NB4 (cell line): Measurements from ENCODE around the gene TCF4.

Experiments used
- DNase-seq: peaks from one replicate; pipeline ENCODE4 v3.0.0; 2010; ENCODE audit warnings: low read depth
- H3K4me3 ChIP-seq: one replicate; pipeline ENCODE4 v1.5.1; 2011; ENCODE audit warnings: mild to moderate bottlenecking, low read depth, low read length, moderate library complexity
- MAX ChIP-seq: IDR thresholded peaks from 2 replicates; pipeline ENCODE4 v1.6.1; 2011; ENCODE audit warnings: low read depth, low read length
- MYC ChIP-seq: IDR thresholded peaks from 2 replicates; pipeline ENCODE4 v1.6.1; 2011; ENCODE audit warnings: low read depth, low read length
- POLR2A ChIP-seq: IDR thresholded peaks from 2 replicates; pipeline ENCODE4 v1.6.1; 2011; ENCODE audit warnings: mild to moderate bottlenecking; ENCODE audit not compliant: insufficient read length; ENCODE audit errors: extremely low read depth
- TF ChIP-seq, protein P1 (sequence below): IDR thresholded peaks from one replicate; pipeline ENCODE4 v1.5.1; 2012; ENCODE audit warnings: low read depth, low read length

TCF4 gene

GRCh38 chr18:55400081-55400480 lies 187.9 kb downstream of the TCF4 start:
- no peak overlapping the region for H3K4me3 ChIP-seq
- DNase-seq: no peak

DNA sequence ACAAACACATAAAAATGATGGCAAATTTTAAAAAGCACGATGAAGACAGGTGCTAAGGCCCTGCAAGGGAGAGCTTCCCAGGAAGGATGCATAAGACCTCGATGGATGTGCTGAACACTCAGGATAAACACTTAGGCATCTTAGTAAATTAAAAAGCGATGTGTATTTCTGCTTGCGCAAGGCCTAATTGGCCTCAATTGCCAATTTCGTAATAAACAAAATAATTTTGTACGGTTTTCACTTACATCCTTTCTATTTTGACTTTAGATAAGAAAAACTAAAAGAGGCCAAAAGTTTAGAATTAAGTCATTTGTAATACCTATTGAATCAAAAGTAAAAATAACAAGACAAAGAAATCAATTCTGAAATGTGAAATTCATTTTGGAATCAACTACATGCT lies 189.1 kb downstream of the TCF4 start:
- no peak for DNase-seq
- H3K4me3 ChIP-seq: no peak overlapping the region
- TF ChIP-seq, protein P1, sequence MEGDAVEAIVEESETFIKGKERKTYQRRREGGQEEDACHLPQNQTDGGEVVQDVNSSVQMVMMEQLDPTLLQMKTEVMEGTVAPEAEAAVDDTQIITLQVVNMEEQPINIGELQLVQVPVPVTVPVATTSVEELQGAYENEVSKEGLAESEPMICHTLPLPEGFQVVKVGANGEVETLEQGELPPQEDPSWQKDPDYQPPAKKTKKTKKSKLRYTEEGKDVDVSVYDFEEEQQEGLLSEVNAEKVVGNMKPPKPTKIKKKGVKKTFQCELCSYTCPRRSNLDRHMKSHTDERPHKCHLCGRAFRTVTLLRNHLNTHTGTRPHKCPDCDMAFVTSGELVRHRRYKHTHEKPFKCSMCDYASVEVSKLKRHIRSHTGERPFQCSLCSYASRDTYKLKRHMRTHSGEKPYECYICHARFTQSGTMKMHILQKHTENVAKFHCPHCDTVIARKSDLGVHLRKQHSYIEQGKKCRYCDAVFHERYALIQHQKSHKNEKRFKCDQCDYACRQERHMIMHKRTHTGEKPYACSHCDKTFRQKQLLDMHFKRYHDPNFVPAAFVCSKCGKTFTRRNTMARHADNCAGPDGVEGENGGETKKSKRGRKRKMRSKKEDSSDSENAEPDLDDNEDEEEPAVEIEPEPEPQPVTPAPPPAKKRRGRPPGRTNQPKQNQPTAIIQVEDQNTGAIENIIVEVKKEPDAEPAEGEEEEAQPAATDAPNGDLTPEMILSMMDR: no peak
- no peak for TF ChIP-seq POLR2A
- TF ChIP-seq MYC: no peak
- no peak for TF ChIP-seq MAX

More at GRCh38 chr18:55400081-55400480, 187.9 kb downstream of the TCF4 start:
- no peak for TF ChIP-seq MAX
- TF ChIP-seq, protein P1: no peak
- no peak for TF ChIP-seq MYC
- TF ChIP-seq POLR2A: no peak

DNA sequence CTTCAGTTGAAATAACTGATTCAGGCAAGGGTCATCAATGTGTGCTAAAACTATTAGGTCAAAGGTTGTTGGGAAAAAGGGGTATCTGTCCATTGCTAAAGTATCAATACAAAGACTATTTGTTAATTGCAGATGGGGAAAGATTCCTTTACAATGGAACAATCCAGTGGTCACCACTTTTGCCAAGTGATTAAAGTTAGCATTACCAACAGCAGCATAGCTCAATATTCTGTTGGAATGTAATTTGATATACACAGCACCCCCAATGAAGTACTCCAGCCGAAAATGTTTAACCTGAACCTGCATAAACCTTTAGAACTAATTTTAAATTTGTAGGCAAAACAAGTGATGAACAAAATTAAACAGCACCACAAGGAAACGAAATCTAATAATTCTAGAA lies 191.0 kb downstream of the TCF4 start:
- DNase-seq: no peak
- TF ChIP-seq POLR2A: no peak
- TF ChIP-seq, protein P1: no peak
- no peak for TF ChIP-seq MAX
- TF ChIP-seq MYC: no peak
- H3K4me3 ChIP-seq: no peak overlapping the region

DNA sequence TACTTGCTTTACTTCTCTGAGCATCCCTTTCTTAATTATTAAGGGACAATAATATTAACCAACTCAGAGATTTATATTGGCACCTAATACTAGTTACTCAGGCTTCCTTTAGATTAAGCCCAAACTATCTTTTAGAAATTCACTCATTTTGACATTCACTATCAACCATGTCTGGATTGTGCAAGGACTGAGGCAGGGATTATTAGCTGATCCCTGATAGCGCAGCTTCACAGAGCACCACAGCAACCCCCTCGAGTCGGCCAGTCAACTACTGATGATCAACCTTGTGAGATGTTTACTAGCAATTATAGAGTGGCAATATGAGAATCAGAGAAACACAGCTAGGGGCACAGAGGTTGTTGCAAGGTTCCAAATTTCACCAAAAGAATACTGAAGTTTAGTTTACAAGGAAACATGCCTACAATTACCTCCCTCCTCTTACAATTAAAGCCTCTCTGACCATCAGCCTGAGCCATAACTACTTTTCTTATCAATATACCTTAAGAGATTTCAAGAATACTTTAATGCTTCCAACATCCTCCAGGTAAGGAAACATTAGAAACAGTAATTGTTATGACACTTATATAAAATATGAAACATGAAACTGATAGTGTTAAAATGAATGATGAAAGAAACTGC lies 191.6 kb downstream of the TCF4 start:
- TF ChIP-seq, protein P1: no peak
- no peak for TF ChIP-seq POLR2A
- TF ChIP-seq MYC: no peak
- no peak for TF ChIP-seq MAX
- no peak for DNase-seq
- no peak overlapping the region for H3K4me3 ChIP-seq

GRCh38 chr18:55395799-55396198 lies 192.2 kb downstream of the TCF4 start:
- DNase-seq: no peak
- H3K4me3 ChIP-seq: no peak overlapping the region
- TF ChIP-seq POLR2A: no peak
- TF ChIP-seq MYC: no peak
- TF ChIP-seq MAX: no peak
- TF ChIP-seq, protein P1: no peak
